NB4 (cell line): Measurements from ENCODE around the gene C4BPA.

Experiments used
- DNase-seq: peaks from one replicate; pipeline ENCODE4 v3.0.0; 2010; ENCODE audit warnings: low read depth
- H3K4me3 ChIP-seq: one replicate; pipeline ENCODE4 v1.5.1; 2011; ENCODE audit warnings: mild to moderate bottlenecking, low read depth, low read length, moderate library complexity
- CTCF ChIP-seq: IDR thresholded peaks from one replicate; pipeline ENCODE4 v1.5.1; 2012; ENCODE audit warnings: low read depth, low read length
- MAX ChIP-seq: IDR thresholded peaks from 2 replicates; pipeline ENCODE4 v1.6.1; 2011; ENCODE audit warnings: low read depth, low read length
- MYC ChIP-seq: IDR thresholded peaks from 2 replicates; pipeline ENCODE4 v1.6.1; 2011; ENCODE audit warnings: low read depth, low read length
- POLR2A ChIP-seq: IDR thresholded peaks from 2 replicates; pipeline ENCODE4 v1.6.1; 2011; ENCODE audit warnings: mild to moderate bottlenecking; ENCODE audit not compliant: insufficient read length; ENCODE audit errors: extremely low read depth

C4BPA gene

GRCh38 chr1:207067185-207067584 lies 36.8 kb upstream of the C4BPA start:
- DNase-seq, result no peak
- TF ChIP-seq MAX, result no peak
- no peak for TF ChIP-seq MYC
- no peak for TF ChIP-seq POLR2A
- TF ChIP-seq CTCF, result no peak
- no peak overlapping the region for H3K4me3 ChIP-seq

- no peak for DNase-seq
- no peak overlapping the region for H3K4me3 ChIP-seq
- TF ChIP-seq POLR2A (no peak), MYC (no peak), CTCF (no peak), MAX (no peak)
Measured at GRCh38 chr1:207067665-207068064, 36.4 kb upstream of the C4BPA start.

- no peak for DNase-seq
Measured at GRCh38 chr1:207069061-207069460, 35.0 kb upstream of the C4BPA start.

GRCh38 chr1:207069858-207070506 lies 34.1 kb upstream of the C4BPA start:
- no peak for DNase-seq
- no peak overlapping the region for H3K4me3 ChIP-seq
- no peak for TF ChIP-seq MYC
- no peak for TF ChIP-seq POLR2A
- no peak for TF ChIP-seq CTCF
- TF ChIP-seq MAX, result no peak

More at GRCh38 chr1:207069061-207069460, 35.0 kb upstream of the C4BPA start:
- TF ChIP-seq CTCF (no peak), MYC (no peak), MAX (no peak), POLR2A (no peak)
- H3K4me3 ChIP-seq, result no peak overlapping the region

GRCh38 chr1:207070811-207071210 lies 33.2 kb upstream of the C4BPA start:
- no peak overlapping the region for H3K4me3 ChIP-seq
- peak; percentile 86 for DNase-seq

More at GRCh38 chr1:207070811-207071210, 33.2 kb upstream of the C4BPA start:
- TF ChIP-seq CTCF, result no peak
- no peak for TF ChIP-seq MYC
- no peak for TF ChIP-seq MAX
- no peak for TF ChIP-seq POLR2A
